SU-DHL-6 (cell line): ENCODE data around the gene PTPRG.

Experiments used
- H2AFZ ChIP-seq: fragments of 200-600 bp; sonication (generic); 2 replicates; pipeline ENCODE4 v1.6.1; 2014; ENCODE audit warnings: low read depth, mild to moderate bottlenecking, moderate library complexity, mixed read lengths, antibody characterized with exemption, low read length; ENCODE audit not compliant: severe bottlenecking
- H3F3A ChIP-seq: fragments of 200-600 bp; shearing (Covaris generic); 2 replicates; pipeline ENCODE4 v1.6.0; 2016; ENCODE audit warnings: antibody characterized with exemption, mild to moderate bottlenecking; ENCODE audit not compliant: insufficient read depth
- H3K27ac ChIP-seq: fragments of 200-600 bp; sonication (generic); 2 replicates; pipeline ENCODE4 v1.5.1; 2016; ENCODE audit warnings: low read depth, mild to moderate bottlenecking, low read length, moderate library complexity, mixed read lengths
- H3K27me3 ChIP-seq: fragments of 200-600 bp; sonication (generic), shearing (Covaris generic); 2 replicates; pipeline ENCODE4 v1.6.0; 2014; ENCODE audit warnings: mild to moderate bottlenecking, low read length
- H3K36me3 ChIP-seq: fragments of 200-600 bp; sonication (generic); 2 replicates; pipeline ENCODE4 v1.6.1; 2014; ENCODE audit warnings: mild to moderate bottlenecking, low read length, mixed read lengths
- H3K4me2 ChIP-seq: fragments of 300-600, 200-600 bp; shearing (Covaris generic), sonication (generic); 2 replicates; pipeline ENCODE4 v1.6.0; 2014; ENCODE audit warnings: low read length, low read depth, mild to moderate bottlenecking; ENCODE audit not compliant: poor library complexity, severe bottlenecking
- H3K4me3 ChIP-seq: fragments of 200-600 bp; sonication (generic); 2 replicates; pipeline ENCODE4 v1.5.1; 2014; ENCODE audit warnings: antibody characterized with exemption, low read length, mild to moderate bottlenecking, mixed read lengths; ENCODE audit not compliant: insufficient read depth, poor library complexity, severe bottlenecking
- H3K79me2 ChIP-seq: fragments of 200-600 bp; sonication (generic); 2 replicates; pipeline ENCODE4 v1.6.1; 2014; ENCODE audit warnings: mild to moderate bottlenecking, low read length, moderate library complexity; ENCODE audit not compliant: insufficient read depth
- H3K9ac ChIP-seq: fragments of 200-600 bp; sonication (generic); 2 replicates; pipeline ENCODE4 v1.7.0; 2014; ENCODE audit warnings: mild to moderate bottlenecking, low read length
- H3K9me2 ChIP-seq: fragments of 200-600 bp; sonication (generic); replicated peaks from 2 replicates; pipeline ENCODE4 v1.6.1; 2014; ENCODE audit warnings: low read length; ENCODE audit not compliant: insufficient read depth
- H3K9me3 ChIP-seq: fragments of 200-600 bp; sonication (generic); 2 replicates; pipeline ENCODE4 v1.6.1; 2014; ENCODE audit warnings: low read length, mixed read lengths; ENCODE audit not compliant: insufficient read depth
- H4K20me1 ChIP-seq: fragments of 200-600 bp; sonication (generic); 2 replicates; pipeline ENCODE4 v1.6.1; 2014; ENCODE audit warnings: low read depth, mild to moderate bottlenecking, antibody characterized with exemption, low read length, moderate library complexity, mixed read lengths
- CTCF ChIP-seq: fragments of 200-600 bp; sonication (generic); IDR thresholded peaks from one replicate; pipeline ENCODE4 v1.5.1; 2017; ENCODE audit warnings: antibody characterized with exemption, mild to moderate bottlenecking, low read length, moderate library complexity; ENCODE audit not compliant: insufficient read depth, poor library complexity, severe bottlenecking
- EZH2phosphoT487 ChIP-seq: fragments of 200-600 bp; sonication (generic), shearing (Covaris generic); conservative IDR thresholded peaks from 2 replicates; pipeline ENCODE4 v1.6.1; 2018; ENCODE audit warnings: mild to moderate bottlenecking, antibody characterized with exemption, low read length, moderate library complexity, mixed read lengths

The PTPRG gene

GRCh38 chr3:61889259-61889658 is 327.9 kb downstream of the PTPRG start:
- H4K20me1 ChIP-seq, result no peaks in the 10 kb centered on the region
- no peaks in the 10 kb centered on the region for H3K9me3 ChIP-seq
- H3K36me3 ChIP-seq, result no peaks in the 10 kb centered on the region
- no peak overlapping the region for H2AFZ ChIP-seq
- no peak overlapping the region for H3K9ac ChIP-seq
- no peak overlapping the region for H3K4me3 ChIP-seq
- no peaks in the 10 kb centered on the region for H3K9me2 ChIP-seq
- H3K4me2 ChIP-seq, result no peak overlapping the region
- TF ChIP-seq EZH2phosphoT487 (no peak), CTCF (no peak)
- no peaks in the 10 kb centered on the region for H3K27me3 ChIP-seq
- H3F3A ChIP-seq, result no peaks in the 10 kb centered on the region
- H3K27ac ChIP-seq, result no peak overlapping the region
- no peaks in the 10 kb centered on the region for H3K79me2 ChIP-seq

- no peaks in the 10 kb centered on the region for H3K36me3 ChIP-seq
- H3K4me3 ChIP-seq, result no peak overlapping the region
- H3K27me3 ChIP-seq, result no peaks in the 10 kb centered on the region
- H3K9ac ChIP-seq, result no peak overlapping the region
- TF ChIP-seq CTCF, result no peak
- TF ChIP-seq EZH2phosphoT487, result no peak
- H2AFZ ChIP-seq, result no peak overlapping the region
- no peak overlapping the region for H3K27ac ChIP-seq
- H3K4me2 ChIP-seq, result no peak overlapping the region
- H4K20me1 ChIP-seq, result no peaks in the 10 kb centered on the region
- H3K9me2 ChIP-seq, result no peaks in the 10 kb centered on the region
- no peaks in the 10 kb centered on the region for H3F3A ChIP-seq
- no peaks in the 10 kb centered on the region for H3K79me2 ChIP-seq
- H3K9me3 ChIP-seq, result no peaks in the 10 kb centered on the region
These were observed 328.8 kb downstream of the PTPRG start for GRCh38 chr3:61890167-61890566.

- Histone ChIP-seq H3K9me3 (no peaks in the 10 kb centered on the region), H3K27me3 (no peaks in the 10 kb centered on the region), H3K36me3 (no peaks in the 10 kb centered on the region), H3K9ac (no peak overlapping the region), H3K4me2 (no peak overlapping the region), H3K9me2 (no peaks in the 10 kb centered on the region), H3F3A (no peaks in the 10 kb centered on the region), H3K4me3 (no peak overlapping the region), H3K79me2 (no peaks in the 10 kb centered on the region), H4K20me1 (no peaks in the 10 kb centered on the region), H3K27ac (no peak overlapping the region), H2AFZ (no peak overlapping the region)
- TF ChIP-seq EZH2phosphoT487 (no peak), CTCF (no peak)
These were observed 329.2 kb downstream of the PTPRG start for GRCh38 chr3:61890586-61890985.

- Histone ChIP-seq H3K4me3 (no peak overlapping the region), H3F3A (no peaks in the 10 kb centered on the region), H3K79me2 (no peaks in the 10 kb centered on the region), H3K9ac (no peak overlapping the region), H3K4me2 (no peak overlapping the region), H3K27ac (no peak overlapping the region), H3K9me3 (no peaks in the 10 kb centered on the region), H3K9me2 (no peaks in the 10 kb centered on the region), H2AFZ (no peak overlapping the region), H3K27me3 (no peaks in the 10 kb centered on the region), H3K36me3 (no peaks in the 10 kb centered on the region), H4K20me1 (no peaks in the 10 kb centered on the region)
- TF ChIP-seq EZH2phosphoT487 (no peak), CTCF (no peak)
These were observed 331.5 kb downstream of the PTPRG start for GRCh38 chr3:61892891-61893290.
